GM12875 (cell line): Measurements from ENCODE around the gene CCDC141.

Experiments
- H3K4me3 ChIP-seq: one replicate; pipeline ENCODE4 v1.5.1; 2011; ENCODE audit warnings: low read depth, low read length, control low read depth
- TF ChIP-seq, protein P1 (sequence below): IDR thresholded peaks from 2 replicates; pipeline ENCODE4 v1.5.1; 2011; ENCODE audit warnings: low read depth, mild to moderate bottlenecking, control low read depth, inconsistent platforms, low read length, moderate library complexity, borderline replicate concordance; ENCODE audit not compliant: insufficient read depth

Gene CCDC141

DNA sequence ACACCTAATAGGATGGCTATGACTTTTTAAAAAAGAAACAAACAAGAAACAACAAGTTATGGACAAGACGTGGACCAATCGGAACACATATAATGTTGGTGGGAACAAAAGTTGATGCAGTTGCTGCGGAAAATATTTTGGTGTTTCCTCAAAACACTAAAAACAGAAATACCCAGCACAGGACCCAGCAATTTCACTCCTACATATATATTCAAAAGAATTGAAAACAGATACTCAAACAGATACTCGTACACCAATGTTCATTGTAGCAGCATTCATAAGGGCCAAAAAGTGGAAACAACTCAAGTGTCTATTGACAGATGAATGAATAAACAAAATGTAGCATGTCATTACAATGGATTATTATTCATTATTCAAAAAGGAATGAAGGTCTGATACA is 12.1 kb downstream of the CCDC141 start:
- TF ChIP-seq, protein P1, sequence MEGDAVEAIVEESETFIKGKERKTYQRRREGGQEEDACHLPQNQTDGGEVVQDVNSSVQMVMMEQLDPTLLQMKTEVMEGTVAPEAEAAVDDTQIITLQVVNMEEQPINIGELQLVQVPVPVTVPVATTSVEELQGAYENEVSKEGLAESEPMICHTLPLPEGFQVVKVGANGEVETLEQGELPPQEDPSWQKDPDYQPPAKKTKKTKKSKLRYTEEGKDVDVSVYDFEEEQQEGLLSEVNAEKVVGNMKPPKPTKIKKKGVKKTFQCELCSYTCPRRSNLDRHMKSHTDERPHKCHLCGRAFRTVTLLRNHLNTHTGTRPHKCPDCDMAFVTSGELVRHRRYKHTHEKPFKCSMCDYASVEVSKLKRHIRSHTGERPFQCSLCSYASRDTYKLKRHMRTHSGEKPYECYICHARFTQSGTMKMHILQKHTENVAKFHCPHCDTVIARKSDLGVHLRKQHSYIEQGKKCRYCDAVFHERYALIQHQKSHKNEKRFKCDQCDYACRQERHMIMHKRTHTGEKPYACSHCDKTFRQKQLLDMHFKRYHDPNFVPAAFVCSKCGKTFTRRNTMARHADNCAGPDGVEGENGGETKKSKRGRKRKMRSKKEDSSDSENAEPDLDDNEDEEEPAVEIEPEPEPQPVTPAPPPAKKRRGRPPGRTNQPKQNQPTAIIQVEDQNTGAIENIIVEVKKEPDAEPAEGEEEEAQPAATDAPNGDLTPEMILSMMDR: no peak
- H3K4me3 ChIP-seq: no peak overlapping the region

DNA sequence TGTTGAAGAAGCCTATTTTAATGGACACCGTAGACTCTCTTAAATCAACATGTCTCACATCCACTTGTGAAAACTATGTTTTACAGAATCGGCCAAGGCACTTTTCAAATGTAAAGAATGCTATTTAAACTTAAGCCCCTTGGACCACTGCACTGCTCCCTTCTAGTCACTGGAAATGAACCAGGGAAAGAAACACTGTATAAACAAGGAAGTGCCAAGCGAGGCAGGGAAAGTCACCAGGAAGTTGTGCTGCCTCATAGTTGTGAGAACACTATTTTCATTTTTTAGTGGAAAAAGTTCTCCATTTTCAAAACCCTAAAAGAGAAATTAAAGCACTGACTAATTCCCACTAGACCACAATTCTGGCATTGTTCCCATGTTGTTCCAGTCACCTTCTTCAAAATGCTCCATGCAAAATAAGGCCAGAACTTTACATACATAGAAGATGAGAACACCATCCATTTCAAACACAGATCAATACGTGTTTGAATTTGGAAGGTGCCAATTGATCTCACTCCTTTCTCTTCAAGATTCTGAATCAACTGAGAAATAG is 13.5 kb downstream of the CCDC141 start:
- TF ChIP-seq, protein P1: no peak
- H3K4me3 ChIP-seq: no peak overlapping the region

DNA sequence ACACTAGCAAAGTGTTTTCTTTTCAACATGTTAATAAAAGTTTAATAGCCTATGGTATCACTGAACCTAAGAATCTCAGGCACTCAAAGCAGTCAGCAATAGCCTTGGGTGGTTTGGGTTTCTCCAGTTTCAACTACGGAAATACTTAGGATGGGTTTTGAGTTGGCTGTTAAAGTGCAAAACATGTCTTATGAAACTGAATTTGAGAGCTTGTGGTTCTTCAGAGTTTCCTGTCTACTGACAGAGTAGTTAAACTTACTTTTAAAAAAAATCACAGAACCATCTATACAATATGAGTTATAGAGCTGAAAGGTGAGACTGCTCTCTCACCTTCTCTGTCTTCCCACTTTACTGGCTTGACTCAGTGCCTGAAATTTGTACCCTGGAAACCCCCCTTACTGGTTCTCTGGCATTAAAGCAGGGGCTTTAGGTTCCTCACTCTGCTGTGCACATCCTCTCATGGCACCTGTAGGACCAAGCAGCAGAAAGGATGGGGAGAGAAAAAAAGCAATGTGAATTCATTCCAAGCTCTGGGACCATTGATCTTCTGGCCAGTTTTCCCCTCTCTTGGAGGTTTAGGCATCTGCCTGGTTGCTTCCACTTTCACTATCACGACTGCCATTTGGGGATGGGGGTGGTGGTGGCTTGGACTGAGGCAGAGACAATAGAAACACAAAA is 18.1 kb downstream of the CCDC141 start:
- TF ChIP-seq, protein P1: no peak
- peak overlapping the region; percentile 35 for H3K4me3 ChIP-seq

DNA sequence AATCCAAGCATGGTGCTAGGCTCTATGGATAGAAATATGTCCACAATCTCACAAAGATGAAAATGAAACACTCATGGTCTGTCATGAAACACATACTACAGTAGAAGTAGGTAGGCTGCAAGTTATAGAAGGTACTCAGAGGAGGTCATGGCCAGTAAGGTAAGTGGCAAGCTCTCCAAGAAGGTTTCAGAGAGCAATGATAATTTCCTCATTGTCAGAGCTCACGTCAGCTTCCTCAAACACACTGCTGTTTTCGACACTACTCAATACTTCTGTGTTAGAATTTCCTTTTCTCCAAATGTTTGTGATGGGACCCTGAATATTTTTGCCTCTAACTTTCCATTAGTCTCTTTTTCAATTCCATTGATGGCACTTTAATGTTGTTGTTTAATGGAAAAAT is 25.5 kb downstream of the CCDC141 start:
- H3K4me3 ChIP-seq: no peak overlapping the region
- TF ChIP-seq, protein P1: no peak

DNA sequence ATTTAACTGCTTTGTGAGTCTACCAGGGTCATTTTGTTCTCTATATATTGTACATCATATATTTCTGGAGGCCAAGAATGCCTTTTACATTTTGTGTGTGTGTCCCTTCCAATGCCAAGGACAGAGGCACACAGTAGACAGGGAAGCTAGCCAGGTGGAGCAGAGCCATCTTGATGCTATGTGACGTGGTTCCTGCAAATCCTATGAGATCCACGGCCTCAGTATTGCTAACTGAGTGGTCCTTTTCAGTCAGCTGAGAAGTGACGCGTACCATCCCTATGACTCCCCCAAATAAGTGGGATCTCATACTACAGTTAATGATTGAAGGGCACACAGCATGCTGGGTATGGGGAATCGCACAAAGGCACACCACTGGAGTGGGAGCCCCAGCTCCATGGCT is 27.3 kb downstream of the CCDC141 start:
- TF ChIP-seq, protein P1: no peak
- H3K4me3 ChIP-seq: no peak overlapping the region

DNA sequence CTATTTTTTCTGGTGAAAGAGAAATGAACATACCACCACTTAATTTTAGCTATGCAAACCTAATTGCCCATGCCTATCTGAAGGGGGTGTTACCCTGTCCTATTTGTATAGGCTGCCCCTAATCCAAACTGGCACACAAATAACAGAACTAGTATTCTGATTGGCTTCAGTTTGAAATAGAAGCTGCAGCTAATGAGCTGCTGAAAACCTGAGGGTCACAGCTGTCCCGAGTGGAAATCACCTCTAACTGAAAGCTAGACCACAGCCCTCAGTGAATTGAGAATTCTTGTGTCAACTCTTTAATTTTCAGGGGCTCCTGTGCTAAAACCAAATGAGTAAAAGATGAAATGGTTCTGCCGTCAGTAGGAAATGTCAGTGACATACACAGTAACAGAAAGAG is 28.7 kb downstream of the CCDC141 start:
- TF ChIP-seq, protein P1: no peak
- no peak overlapping the region for H3K4me3 ChIP-seq

DNA sequence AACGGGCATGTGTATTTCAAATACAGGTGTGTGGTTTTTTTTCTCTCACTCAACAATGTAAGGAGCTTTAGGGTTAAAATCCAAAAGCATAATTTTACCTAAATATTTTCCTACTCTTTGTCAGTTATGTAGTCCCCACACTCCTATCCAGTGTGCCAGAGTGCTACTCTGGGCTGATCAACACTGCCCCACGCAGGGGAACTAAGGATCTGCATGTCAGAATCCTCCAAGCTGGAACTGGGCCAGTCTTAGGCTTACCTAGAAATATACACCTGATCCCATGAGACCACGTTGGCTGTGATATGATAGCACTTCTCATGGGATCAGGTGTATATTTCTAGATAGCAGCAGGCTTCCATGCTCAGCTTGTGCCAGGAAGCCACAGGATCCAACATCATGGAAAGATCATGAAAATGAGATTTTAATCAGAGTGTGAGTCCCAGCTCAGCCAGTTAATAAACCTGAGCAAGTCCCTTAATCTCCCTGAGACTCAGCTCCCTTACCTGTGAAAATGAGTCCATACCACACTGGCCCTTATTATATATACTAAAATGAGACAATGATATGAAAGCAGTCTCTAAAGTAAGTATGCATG is 29.7 kb downstream of the CCDC141 start:
- TF ChIP-seq, protein P1: peak; percentile 81
- H3K4me3 ChIP-seq: no peak overlapping the region
